ENCODE measurements around the gene ZNF512. TPM values are rescaled to one million over a fixed set of nuclear protein-coding genes. Genes with fewer than 3 reads are reported as not detected.

ZNF512 gene
- total and polyA plus RNA-seq, 9 of the 15 experiments (the other 6 are each of a cell fraction or from before 2014, with no cell fraction given): 24.7 to 101 (median 65.9) TPM

- TF ChIP-seq GATA2 (CRISPR knock-in tag; IDR thresholded peaks at IDR 0.05) (no peak), PRMT5 (CRISPR knock-in tag; IDR thresholded peaks at IDR 0.05) (no peak), ZNF282 (CRISPR knock-in tag; IDR thresholded peaks at IDR 0.05) (no peak), ILK (tag; IDR thresholded peaks at IDR 0.05; ENCODE audit: borderline replicate concordance, low read depth) (no peak), CREB3L1 (IDR thresholded peaks at IDR 0.05; ENCODE audit: borderline replicate concordance, low read depth) (0 out of 2 replicates have a peak, but pooled peaks have one; percentile 36), EP300 (IDR thresholded peaks at IDR 0.05; ENCODE audit: low read length) (0 out of 2 replicates have a peak, but pooled peaks have one; percentile 10), HOXB6 (CRISPR knock-in tag; IDR thresholded peaks at IDR 0.05; ENCODE audit: borderline replicate concordance) (no peak), ZNF12 (CRISPR knock-in tag; IDR thresholded peaks at IDR 0.05) (no peak), ZNF347 (CRISPR knock-in tag; IDR thresholded peaks at IDR 0.05; ENCODE audit: low read depth) (no peak), CGGBP1 (CRISPR knock-in tag; IDR thresholded peaks at IDR 0.05) (no peak), CREB3 (tag; conservative IDR thresholded peaks at IDR 0.05; ENCODE audit: low read depth) (no peak), MEF2A (IDR thresholded peaks at IDR 0.05; ENCODE audit: control insufficient read depth, low read depth, low read length) (no peak), SREBF2 (CRISPR knock-in tag; IDR thresholded peaks at IDR 0.05) (no peak), GTF2B (IDR thresholded peaks at IDR 0.05; ENCODE audit: extremely low read depth, insufficient read length) (peak; percentile 67), GTF2F1 (IDR thresholded peaks at IDR 0.05; ENCODE audit: low read depth, low read length) (peak; percentile 89), ZNF263 (CRISPR knock-in tag; IDR thresholded peaks at IDR 0.05; ENCODE audit: borderline replicate concordance) (no peak; the same call in 1 of the 2 replicates), ELF4 (CRISPR knock-in tag; IDR thresholded peaks at IDR 0.05) (0 out of 2 replicates have a peak, but pooled peaks have one; percentile 55), ZNF280B (CRISPR knock-in tag; IDR thresholded peaks at IDR 0.05) (no peak), HES1 (IDR thresholded peaks at IDR 0.05; ENCODE audit: low read depth) (no peak; the same call in 1 of the 2 replicates), FOSL1 (tag; conservative IDR thresholded peaks at IDR 0.05) (peak; percentile 92), MCM3 (IDR thresholded peaks at IDR 0.05) (no peak)
Observed at GRCh38 chr2:27582695-27583389, at the start of gene ZNF512 (continued).

All from K562 (cell line).